Limb (tissue), 2 donors: ENCODE measurements around the gene CD247.

Source experiments
- DNase-seq, 2 donors: peaks; one replicate each; pipeline ENCODE4 v3.0.0-alpha.2; 2016; ENCODE audit errors: extremely low spot score in 2 of 2

The CD247 gene

GRCh38 chr1:167489571-167490340 lies 28.6 kb downstream of the CD247 start:
- DNase-seq, result no peak

DNA sequence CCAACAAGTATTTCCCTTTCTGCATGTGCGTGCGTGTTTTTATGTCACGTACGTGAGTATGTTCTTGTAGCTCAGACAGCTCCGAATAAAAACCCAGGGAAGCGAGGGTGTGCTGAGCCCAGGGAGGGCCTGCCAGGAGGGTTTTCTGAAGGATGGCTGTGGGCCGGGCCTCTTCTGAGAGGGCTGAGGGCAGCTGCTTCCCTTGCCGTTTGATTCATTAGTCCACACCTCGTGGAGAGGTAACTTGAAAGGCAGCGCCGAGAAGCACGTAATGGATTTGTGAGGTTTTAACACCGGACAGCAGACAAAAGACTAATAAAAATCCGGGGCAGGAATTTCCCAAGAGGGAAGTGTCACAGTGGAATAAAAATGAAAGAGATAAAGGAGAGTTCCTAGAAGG lies 29.5 kb downstream of the CD247 start:
- DNase-seq, result no peak

DNA sequence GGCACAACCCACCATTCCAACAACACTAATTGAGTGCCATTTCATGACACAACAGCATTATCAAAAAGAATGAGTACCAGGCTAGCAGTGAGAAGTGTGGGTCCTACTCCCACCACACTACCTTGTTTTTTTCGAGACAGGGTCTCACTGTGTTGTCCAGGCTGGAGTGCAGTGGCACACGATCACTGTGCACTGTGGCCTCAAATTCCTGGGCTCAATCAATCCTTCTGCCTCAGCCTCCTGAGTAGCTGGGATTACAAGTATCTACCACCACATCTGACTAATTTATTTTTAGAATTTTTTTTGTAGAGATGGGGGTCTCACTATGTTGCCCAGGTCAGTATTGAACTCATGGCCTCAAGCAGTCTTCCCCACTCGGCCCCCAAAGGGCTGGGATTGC lies 30.7 kb downstream of the CD247 start:
- DNase-seq, result no peak

DNA sequence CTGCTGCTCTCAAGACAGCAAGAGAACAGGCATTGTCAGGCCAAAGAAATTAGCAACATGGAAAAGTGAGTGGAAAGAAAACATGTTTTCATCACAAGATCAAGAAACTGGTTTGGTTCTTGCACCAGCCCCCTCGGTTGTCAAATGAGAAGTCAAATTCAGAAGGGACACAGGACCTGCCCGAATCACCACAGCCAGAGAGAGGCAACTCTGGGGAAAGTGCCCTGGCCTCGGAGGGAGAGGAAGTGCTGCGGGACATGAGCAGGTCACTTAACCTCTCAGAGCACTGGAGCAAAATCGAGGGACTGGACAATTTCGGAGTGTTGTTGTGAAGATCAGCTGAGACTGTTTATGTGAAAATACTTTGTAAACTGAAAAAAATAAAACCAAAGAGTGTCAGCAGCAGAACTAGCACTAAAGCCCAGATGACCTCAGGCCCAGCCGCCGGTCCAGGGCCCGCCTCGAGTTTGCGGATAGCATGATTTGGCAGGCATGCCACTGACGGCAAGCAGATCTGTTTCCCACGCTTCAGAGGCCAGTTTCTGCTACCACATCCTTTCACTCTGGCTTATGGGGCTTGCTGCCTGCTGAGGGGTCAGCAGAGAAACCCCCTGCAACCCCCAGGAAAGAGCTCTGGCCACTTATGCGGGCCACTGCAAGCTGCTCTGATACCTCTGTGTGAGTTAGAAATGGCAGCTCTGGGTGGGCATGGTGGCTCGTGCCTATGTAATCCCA lies 32.1 kb downstream of the CD247 start:
- DNase-seq, result no peak

DNA sequence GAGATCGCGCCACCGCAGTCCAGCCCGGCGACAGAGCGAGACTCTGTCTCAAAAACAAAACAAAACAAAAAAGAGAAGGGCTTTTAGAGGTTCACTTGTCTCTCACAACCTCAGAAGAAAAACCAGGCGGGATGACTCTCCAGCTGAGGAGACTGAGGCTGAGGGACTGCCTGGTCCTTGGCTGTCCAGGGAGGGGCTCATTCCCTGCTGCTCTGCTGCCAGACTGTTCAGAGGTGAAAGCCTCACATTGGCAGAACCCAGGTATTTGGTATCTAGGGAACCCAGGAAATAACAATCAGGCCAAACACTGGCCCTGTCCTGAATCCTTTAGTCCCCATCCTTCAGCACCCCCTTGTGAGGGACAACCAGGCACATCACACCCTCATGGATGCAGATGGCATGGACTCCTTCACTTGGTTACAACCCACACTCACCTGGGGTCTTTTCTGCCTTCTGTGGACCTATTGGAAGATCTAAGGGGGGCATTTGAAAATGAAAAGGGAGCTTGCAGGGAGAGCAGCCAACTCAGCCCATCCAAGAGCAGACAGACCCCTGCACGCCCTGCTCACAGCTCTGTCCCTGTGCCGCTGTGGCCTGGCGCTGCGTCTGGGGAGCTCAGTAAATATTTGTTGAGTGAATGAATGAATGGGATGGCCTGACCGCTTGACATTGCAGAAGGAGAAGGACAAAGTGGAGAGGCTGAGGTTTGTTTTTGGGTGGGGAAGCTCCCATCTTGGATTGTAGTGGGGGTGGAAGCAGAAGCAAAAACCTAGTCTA lies 33.4 kb downstream of the CD247 start:
- DNase-seq, result no peak

DNA sequence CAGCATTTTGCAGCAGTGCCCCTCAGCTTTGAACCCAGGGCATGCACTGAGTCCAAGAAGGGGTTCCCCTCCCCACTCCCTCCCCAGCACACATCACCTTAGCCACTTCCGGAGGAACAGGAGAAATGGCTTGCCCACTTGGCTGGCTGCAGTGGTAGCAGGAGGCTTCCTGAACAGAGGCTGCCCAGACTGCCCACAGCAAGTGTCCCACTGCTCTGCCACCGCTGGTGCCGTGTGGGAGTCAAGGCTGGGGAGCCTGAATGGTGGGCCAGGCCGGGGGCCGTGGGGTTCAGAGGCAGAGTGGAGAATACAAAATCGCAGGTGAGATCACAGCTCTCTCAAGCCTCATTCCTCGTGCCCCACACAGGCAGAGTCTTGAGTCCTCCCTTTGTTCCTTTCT lies 34.5 kb downstream of the CD247 start:
- DNase-seq, result no peak

- no peak for DNase-seq
Measured at GRCh38 chr1:167482184-167482583, 36.1 kb downstream of the CD247 start.

- no peak for DNase-seq
Measured at GRCh38 chr1:167479331-167479979, 38.9 kb downstream of the CD247 start.

DNA sequence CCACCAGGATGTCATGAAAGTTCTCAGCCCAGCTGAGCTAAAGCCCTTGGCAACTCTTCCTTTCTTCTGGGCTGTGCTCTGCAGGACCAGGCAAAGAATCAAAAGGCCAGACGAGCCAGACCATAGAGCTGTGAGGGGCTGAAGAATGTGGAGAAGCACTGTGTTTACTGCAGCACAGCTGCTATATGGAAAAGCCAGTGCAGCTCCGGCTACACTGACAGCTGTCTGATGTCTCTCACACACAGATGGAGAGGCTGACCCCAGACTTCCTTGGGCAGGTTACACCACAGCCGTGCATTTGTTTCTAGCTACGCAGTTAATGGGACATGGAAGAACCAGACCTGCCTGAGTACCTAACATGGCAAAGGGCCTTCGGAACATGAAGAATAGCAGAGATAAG lies 40.3 kb downstream of the CD247 start:
- DNase-seq, result peak in 1 of 2 donors; percentile 51

GRCh38 chr1:167476061-167476460 lies 42.3 kb downstream of the CD247 start:
- no peak for DNase-seq

- DNase-seq, result peak in 1 of 2 donors; percentile 6
Measured at GRCh38 chr1:167474191-167474641, 44.1 kb downstream of the CD247 start.

GRCh38 chr1:167473761-167474160 lies 44.6 kb downstream of the CD247 start:
- DNase-seq, result no peak

DNA sequence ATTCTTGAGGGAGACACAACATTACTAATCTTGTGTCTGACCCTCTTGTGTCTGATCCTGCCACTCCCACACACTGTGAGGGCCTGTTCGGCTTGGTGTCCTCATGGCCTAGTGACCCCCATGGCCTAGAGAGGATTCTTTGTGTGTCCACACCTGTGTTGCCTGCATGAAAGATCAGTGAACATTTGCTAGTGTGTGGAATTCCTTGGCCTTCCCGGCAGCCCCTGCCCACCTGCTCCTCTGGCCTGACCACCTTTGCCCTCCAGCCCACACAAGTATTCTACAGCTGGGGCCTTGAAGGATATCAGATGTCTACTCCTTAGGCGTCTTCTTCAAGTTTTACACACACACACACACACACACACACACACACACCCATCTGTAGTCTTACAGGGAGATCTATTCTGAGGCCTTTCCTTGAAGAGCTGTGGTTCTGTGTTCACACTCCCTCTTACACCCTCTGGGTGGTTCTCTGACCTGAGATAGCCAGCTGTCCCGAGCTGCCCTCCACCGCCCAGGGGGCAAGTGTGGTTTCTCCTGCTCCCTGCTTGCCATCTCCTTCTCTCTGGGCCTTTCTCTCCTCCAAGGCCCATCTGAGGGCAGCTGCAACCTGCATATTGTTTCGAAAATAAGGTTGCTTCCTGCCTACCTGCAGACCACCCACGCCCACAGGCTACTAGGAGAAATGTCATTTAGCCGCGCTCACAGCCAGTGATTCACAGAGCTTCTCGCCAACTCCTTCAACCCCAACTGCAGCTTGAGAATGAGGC lies 45.4 kb downstream of the CD247 start:
- DNase-seq, result no peak

DNA sequence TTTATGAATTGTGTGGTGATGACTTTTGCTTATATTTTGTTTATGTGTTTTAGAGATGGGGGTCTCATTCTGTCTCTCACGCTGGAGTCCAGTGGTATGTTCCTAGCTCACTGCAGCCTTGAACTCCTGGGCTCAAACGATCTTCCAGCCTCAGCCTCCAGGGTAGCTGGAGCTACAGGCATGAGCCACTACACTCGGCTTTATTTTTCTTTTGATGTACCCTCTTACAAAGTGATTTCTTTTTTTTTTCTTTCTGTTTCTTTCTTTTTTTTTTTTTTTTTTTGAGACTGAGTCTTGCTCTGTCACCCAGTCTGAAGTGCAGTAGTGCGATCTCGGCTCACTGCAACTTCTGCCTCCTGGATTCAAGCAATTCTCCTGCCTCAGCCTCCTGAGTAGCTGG lies 46.8 kb downstream of the CD247 start:
- DNase-seq, result no peak

- DNase-seq, result no peak
Measured at GRCh38 chr1:167469280-167469965, 48.9 kb downstream of the CD247 start.

- no peak for DNase-seq
Measured at GRCh38 chr1:167467752-167468151, 50.6 kb downstream of the CD247 start.

DNA sequence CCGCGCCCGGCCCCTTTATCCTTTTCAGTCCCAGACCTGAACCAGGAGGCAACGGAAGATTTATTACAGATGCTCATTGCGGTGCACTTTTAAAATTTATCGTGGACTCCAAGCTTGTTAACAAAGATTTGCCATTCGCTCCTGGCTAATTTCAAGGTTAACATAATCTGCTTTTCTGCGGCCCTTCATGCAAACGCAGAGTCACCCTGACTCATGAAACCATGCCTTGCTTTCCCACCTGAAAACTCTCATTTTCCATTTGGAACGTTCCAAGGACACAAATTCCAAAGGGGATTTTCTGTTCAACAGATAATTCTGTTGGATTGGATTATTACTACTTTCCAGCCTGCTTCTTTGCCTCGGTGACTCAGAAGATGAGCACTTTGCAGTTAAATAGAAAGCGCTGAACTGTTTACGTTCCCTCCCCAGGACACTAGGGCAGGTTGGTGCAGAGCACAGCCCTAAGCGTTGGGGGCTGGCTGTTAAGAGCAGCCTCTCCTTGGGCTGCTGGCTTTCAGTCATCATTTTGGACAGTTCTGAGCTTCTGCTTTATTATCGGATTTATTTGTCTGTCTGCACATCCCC lies 51.1 kb downstream of the CD247 start:
- DNase-seq, result no peak

DNA sequence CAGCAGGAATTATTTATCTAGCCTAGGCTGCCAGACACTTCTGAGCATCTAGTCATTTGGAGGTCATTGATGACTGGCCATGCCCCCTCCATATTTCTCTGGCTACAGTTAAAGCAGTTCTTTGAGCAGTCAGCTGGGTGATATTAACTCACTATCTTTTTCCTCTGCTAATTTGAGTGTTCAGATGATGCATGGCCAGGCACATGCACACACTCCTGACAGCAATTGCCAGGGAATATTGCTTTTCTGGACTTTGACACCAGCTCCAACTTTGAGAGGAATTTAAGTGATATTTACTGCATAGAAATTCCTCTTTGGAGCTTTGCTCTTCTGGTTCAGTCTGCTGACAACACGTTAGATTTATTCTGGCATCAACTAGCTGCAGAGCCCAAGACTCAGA lies 52.6 kb downstream of the CD247 start:
- DNase-seq, result no peak

DNA sequence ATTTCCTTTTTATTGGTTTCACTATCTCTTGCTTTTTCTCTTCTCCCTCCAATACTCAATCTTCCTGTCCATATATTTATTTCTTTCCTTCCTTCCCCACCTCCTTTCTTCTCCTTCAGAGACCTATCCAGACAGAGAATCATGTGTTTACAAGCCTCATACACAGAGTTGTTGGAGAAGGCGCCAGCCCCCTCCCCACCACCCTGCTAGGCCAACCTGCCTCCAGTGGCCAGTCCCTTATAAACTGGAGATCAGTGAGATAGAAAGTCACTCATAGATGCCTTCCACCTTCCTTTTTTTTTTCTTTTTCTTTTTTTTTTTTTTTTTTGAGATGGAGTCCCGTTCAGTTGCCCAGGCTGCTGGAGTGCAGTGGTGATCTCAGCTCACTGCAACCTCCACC lies 53.3 kb downstream of the CD247 start:
- DNase-seq, result no peak
